ENCODE measurements around the gene HSPA1B. TPM values are rescaled to one million over a fixed set of nuclear protein-coding genes. Genes with fewer than 3 reads are reported as not detected.
"Not testable (repeated sequence)": the region's sequence is repeated elsewhere in the genome, so short reads cannot be mapped to it uniquely, and the experiment has no call there.

The HSPA1B gene
- total RNA-seq, 1 experiment from 2014 or later = 147 TPM

- peaks cover 29% of the 10 kb centered on the region for H3K4me1 ChIP-seq (ENCODE audit: control insufficient read depth, insufficient read depth, low read length)
- peak overlapping the region; percentile 70 for H3K27ac ChIP-seq (ENCODE audit: low read length)
- TF ChIP-seq REST (IDR thresholded peaks at IDR 0.05; ENCODE audit: insufficient read depth in 1 of 2, low read depth in 2 of 2, low read length in 1 of 2) (no peak), POLR2AphosphoS5 (IDR thresholded peaks at IDR 0.05; ENCODE audit: low read depth, low read length) (no peak), SIN3A (IDR thresholded peaks at IDR 0.05; ENCODE audit: borderline replicate concordance, insufficient read depth, low read depth, low read length) (no peak), CTCF (IDR thresholded peaks at IDR 0.05) (no peak), TCF7L2 (IDR thresholded peaks at IDR 0.05; ENCODE audit: low read depth, low read length) (no peak)
- in situ Hi-C loops (cut with HindIII; ENCODE audit: low pct_unique_long_range_greater_than_20kb, low sequenced_read_pairs) = no loop called here
- ATAC-seq (no peak), DNase-seq (ENCODE audit: low read depth, low spot score) (no peak)
- CTCF ChIA-PET = no interaction called here
- no peaks in the 10 kb centered on the region for H3K27me3 ChIP-seq (ENCODE audit: control insufficient read depth, insufficient read depth, low read length)
- H3K4me3 ChIP-seq (ENCODE audit: low read depth in 2 of 2, low read length in 2 of 2) = peak overlapping the region; percentile 64 to 80; a peak in 3 of 4 replicates
- no TSS peak for BruUV-seq (replicated peaks)
- no peaks in the 10 kb centered on the region for H3K9me3 ChIP-seq (ENCODE audit: control insufficient read depth, insufficient read depth, low read depth, low read length)
- POLR2A ChIA-PET = interaction anchor here (0.6 kb wide), 6 partner anchors 14 to 158 kb away, joined by 3 to 6 read pairs (median 3); no protein-coding TSS in a partner anchor
- no peaks in the 10 kb centered on the region; the same call in 1 of the 2 replicates for H3K36me3 ChIP-seq (ENCODE audit: control insufficient read depth, insufficient read depth, low read length)
- intact Hi-C loops (cut with micrococcal nuclease; ENCODE audit: unreplicated experiment) = loop anchor here (10.0 kb wide), 1 partner anchor 45 kb away; the partner anchor contains the start of gene VWA7
Measured at GRCh38 chr6:31819871-31820299, 7.7 kb upstream of the HSPA1B start.

- ChIA-PET CTCF (interaction anchor here (0.7 kb wide), 1 partner anchor 138 kb away, joined by 6 read pairs; no protein-coding TSS in a partner anchor), POLR2A (interaction anchor here (0.6 to 0.9 kb wide), 3 partner anchors 81 to 168 kb away, joined by 3 to 6 read pairs (median 3); no protein-coding TSS in a partner anchor)
- DNase-seq (ENCODE audit: low read depth, low spot score); ATAC-seq; BruUV-seq (replicated peaks); H3K27me3 ChIP-seq (ENCODE audit: control insufficient read depth, insufficient read depth, low read length); in situ Hi-C loops (cut with HindIII; ENCODE audit: low pct_unique_long_range_greater_than_20kb, low sequenced_read_pairs); H3K36me3 ChIP-seq (ENCODE audit: control insufficient read depth, insufficient read depth, low read length); H3K9me3 ChIP-seq (ENCODE audit: control insufficient read depth, insufficient read depth, low read depth, low read length): not testable (repeated sequence)
- intact Hi-C loops (cut with micrococcal nuclease; ENCODE audit: unreplicated experiment) = loop anchor here (10.0 kb wide), 1 partner anchor 46 kb away; the partner anchor contains the start of gene VWA7
- H3K27ac ChIP-seq (ENCODE audit: low read length) = peak overlapping the region; percentile 94
- H3K4me3 ChIP-seq (ENCODE audit: low read depth in 2 of 2, low read length in 2 of 2) = peak overlapping the region in 1 of 2 experiments; percentile 82; a peak in 3 of 4 replicates
- peaks cover 31% of the 10 kb centered on the region for H3K4me1 ChIP-seq (ENCODE audit: control insufficient read depth, insufficient read depth, low read length)
Measured at GRCh38 chr6:31820399-31820798, 7.1 kb upstream of the HSPA1B start.

All from Panc1 (cell line).